IMR-90 (cell line): ENCODE data around the gene APC. TPM values are rescaled to one million over a fixed set of nuclear protein-coding genes. Genes with fewer than 3 reads are reported as not detected.

Source experiments
- ATAC-seq: fragments of 200-7000 bp; cut with Tn5 transposase; 2 replicates; pipeline ENCODE4 v1.9.1; 2020; ENCODE audit warnings: low read depth, mild to moderate bottlenecking, moderate library complexity
- BruUV-seq: library from RNA; stranded (reverse); fragments of 400-500 nt; replicated peaks from 2 replicates; lab custom pipeline; 2021; lab: Mats Ljungman, UMichigan
- CTCF ChIA-PET: fragments of 300-600 bp; formaldehyde crosslinking; extraction: SDS; loops from one replicate; lab custom pipeline; 2021; ENCODE audit warnings: antibody characterized with exemption; lab: Yijun Ruan, JAX
- POLR2A ChIA-PET: fragments of 300-600 bp; sonication (Branson Sonifier 250); formaldehyde crosslinking; loops from one replicate; lab custom pipeline; 2022; ENCODE audit warnings: antibody characterized with exemption; ENCODE audit not compliant: unreplicated experiment; lab: Charles Lee
- DNase-seq: peaks from one replicate; pipeline ENCODE4 v3.0.0; 2013
- H2AFZ ChIP-seq: replicated peaks from 2 replicates; pipeline ENCODE3; 2013; ENCODE audit warnings: low read length, mild to moderate bottlenecking; ENCODE audit not compliant: poor library complexity
- H2AK5ac ChIP-seq: 2 replicates; pipeline ENCODE4 v1.6.1; 2013; ENCODE audit warnings: low read depth, low read length, inconsistent platforms
- H2AK9ac ChIP-seq: replicated peaks from 2 replicates; pipeline ENCODE3; 2013; ENCODE audit warnings: mild to moderate bottlenecking, low read depth, low read length, moderate library complexity; ENCODE audit not compliant: poor library complexity
- H2BK120ac ChIP-seq: 2 replicates; pipeline ENCODE4 v1.6.1; 2013; ENCODE audit warnings: low read depth, low read length, inconsistent platforms
- H2BK15ac ChIP-seq: 3 replicates; pipeline ENCODE4 v1.6.1; 2013; ENCODE audit warnings: low read depth, low read length, inconsistent platforms
- H2BK20ac ChIP-seq: 2 replicates; pipeline ENCODE4 v1.6.1; 2013; ENCODE audit warnings: low read depth, mild to moderate bottlenecking, inconsistent platforms, low read length, moderate library complexity
- H2BK5ac ChIP-seq: 2 replicates; pipeline ENCODE4 v1.6.1; 2013; ENCODE audit warnings: mild to moderate bottlenecking, low read depth, low read length, inconsistent platforms; ENCODE audit not compliant: poor library complexity, severe bottlenecking
- H3K14ac ChIP-seq: replicated peaks from 2 replicates; pipeline ENCODE4 v1.6.1; 2013; ENCODE audit warnings: low read depth, low read length, inconsistent platforms
- H3K18ac ChIP-seq: 2 replicates; pipeline ENCODE4 v1.6.1; 2013; ENCODE audit warnings: low read depth, low read length, control low read depth
- H3K23ac ChIP-seq: 2 replicates; pipeline ENCODE4 v1.6.1; 2013; ENCODE audit warnings: low read depth, low read length, inconsistent platforms
- H3K27ac ChIP-seq: 2 replicates; pipeline ENCODE4 v1.5.1; 2013; ENCODE audit warnings: mild to moderate bottlenecking, control low read depth, low read length; ENCODE audit not compliant: insufficient read depth
- H3K27me3 ChIP-seq: 2 replicates; pipeline ENCODE4 v1.6.1; 2013; ENCODE audit warnings: low read length; ENCODE audit not compliant: control insufficient read depth, insufficient read depth
- H3K36me3 ChIP-seq: 2 replicates; pipeline ENCODE4 v1.6.1; 2013; ENCODE audit warnings: low read length, mixed read lengths; ENCODE audit not compliant: control insufficient read depth, insufficient read depth
- H3K4ac ChIP-seq: 2 replicates; pipeline ENCODE4 v1.6.1; 2013; ENCODE audit warnings: low read depth, low read length, inconsistent platforms
- H3K4me1 ChIP-seq: 2 replicates; pipeline ENCODE4 v1.6.1; 2013; ENCODE audit warnings: low read length, mixed read lengths; ENCODE audit not compliant: control insufficient read depth, insufficient read depth
- H3K4me2 ChIP-seq: 2 replicates; pipeline ENCODE4 v1.6.1; 2013; ENCODE audit warnings: low read depth, mild to moderate bottlenecking, control low read depth, low read length, moderate library complexity
- H3K4me3 ChIP-seq: 2 replicates; pipeline ENCODE4 v1.5.1; 2013; ENCODE audit warnings: low read depth, mild to moderate bottlenecking, control low read depth, low read length, moderate library complexity; ENCODE audit not compliant: insufficient read depth
- H3K56ac ChIP-seq: 2 replicates; pipeline ENCODE4 v1.6.1; 2013; ENCODE audit warnings: low read length, inconsistent platforms; ENCODE audit not compliant: insufficient read depth; ENCODE audit errors: extremely low read depth
- H3K79me1 ChIP-seq, 2 experiments: 2 replicates each; pipeline ENCODE4 v1.6.1; 2013; ENCODE audit warnings: low read length in 2 of 2, inconsistent platforms in 1 of 2, low read depth in 1 of 2
- H3K9ac ChIP-seq: 2 replicates; pipeline ENCODE4 v1.6.1; 2013; ENCODE audit warnings: low read depth, low read length, control low read depth
- H3K9me1 ChIP-seq: 2 replicates; pipeline ENCODE4 v1.6.1; 2013; ENCODE audit warnings: low read length, inconsistent platforms; ENCODE audit not compliant: insufficient read depth
- H3K9me3 ChIP-seq: 2 replicates; pipeline ENCODE4 v1.6.1; 2013; ENCODE audit warnings: low read length; ENCODE audit not compliant: control insufficient read depth, insufficient read depth
- H4K20me1 ChIP-seq: 2 replicates; pipeline ENCODE4 v1.6.1; 2013; ENCODE audit warnings: low read length, inconsistent platforms; ENCODE audit not compliant: insufficient read depth
- H4K5ac ChIP-seq: 2 replicates; pipeline ENCODE4 v1.6.1; 2013; ENCODE audit warnings: mild to moderate bottlenecking, low read depth, low read length, control low read depth
- H4K8ac ChIP-seq, 2 experiments: 2 replicates each; pipeline ENCODE4 v1.6.1; 2013; ENCODE audit warnings: low read depth in 2 of 2, low read length in 2 of 2, control low read depth in 1 of 2, inconsistent platforms in 1 of 2
- H4K91ac ChIP-seq: 2 replicates; pipeline ENCODE4 v1.6.1; 2013; ENCODE audit warnings: low read depth, low read length, inconsistent platforms; ENCODE audit not compliant: insufficient read depth
- CEBPB ChIP-seq: IDR thresholded peaks from 2 replicates; pipeline ENCODE4 v1.6.1; 2012; ENCODE audit warnings: low read depth, low read length, improper control_type of control experiment
- ELK1 ChIP-seq: fragments of 150-350 bp; IDR thresholded peaks from 2 replicates; pipeline ENCODE4 v1.6.1; 2016; ENCODE audit warnings: low read depth, mild to moderate bottlenecking, low read length, moderate library complexity, borderline replicate concordance
- NFE2L2 ChIP-seq: fragments of 150-350 bp; IDR thresholded peaks from 2 replicates; pipeline ENCODE4 v1.6.1; 2016; ENCODE audit warnings: low read depth, mild to moderate bottlenecking, low read length
- POLR2A ChIP-seq: IDR thresholded peaks from 2 replicates; pipeline ENCODE4 v1.6.1; 2012; ENCODE audit warnings: mild to moderate bottlenecking, low read depth, low read length
- dilution Hi-C: fragments of 300-500 bp; cut with HindIII; formaldehyde crosslinking; loops from one replicate; pipeline ENCODE4 v1.14.3; 2018; ENCODE audit warnings: low sequenced_read_pairs; ENCODE audit not compliant: unreplicated experiment
- in situ Hi-C: fragments of 300-500 bp; cut with MboI; formaldehyde crosslinking; loops from 3 replicates; pipeline ENCODE4 v1.14.3; 2019; ENCODE audit warnings: low sequenced_read_pairs, inconsistent platforms, mixed read lengths
- intact Hi-C: fragments of 100-400 bp; cut with micrococcal nuclease; formaldehyde crosslinking; loops from 2 replicates; pipeline ENCODE4 v1.10.0; 2022
- polyA plus RNA-seq, 3 experiments: library from polyadenylated mRNA; depleted of rRNA; stranded (reverse); fragments of >200 nt; gene quantifications; 2 replicates each; pipeline ENCODE4 v1.2.3, GENCODE V29; 2012; ENCODE audit warnings: low replicate concordance in 1 of 3
- total RNA-seq: library from RNA; depleted of rRNA; stranded (reverse); fragments of >200 nt; gene quantifications from 2 replicates; pipeline ENCODE4 v1.2.3, GENCODE V29; 2012

The APC gene
- total and polyA plus RNA-seq, 2 of the 4 experiments (the other 2 are of a cell fraction): 7.3 to 58.4 TPM

- DNase-seq: no peak
- Histone ChIP-seq H4K91ac (no peak overlapping the region), H3K23ac (no peak overlapping the region), H3K9me3 (no peaks in the 10 kb centered on the region), H3K4ac (no peak overlapping the region), H3K4me2 (no peak overlapping the region), H2BK20ac (no peak overlapping the region), H2BK5ac (no peak overlapping the region), H3K27me3 (no peaks in the 10 kb centered on the region), H3K4me3 (no peak overlapping the region), H3K9ac (no peak overlapping the region), H3K27ac (no peak overlapping the region), H2BK15ac (no peak overlapping the region), H3K4me1 (no peaks in the 10 kb centered on the region), H2BK120ac (no peak overlapping the region), H3K36me3 (peaks cover 14% of the 10 kb centered on the region), H3K18ac (no peak overlapping the region), H3K56ac (no peak overlapping the region), H4K8ac (no peak overlapping the region), H3K9me1 (no peaks in the 10 kb centered on the region), H2AK5ac (no peak overlapping the region), H4K20me1 (no peaks in the 10 kb centered on the region), H3K79me1 (no peaks in the 10 kb centered on the region; a peak in 1 of 4 replicates), H3K14ac (no peak overlapping the region), H4K5ac (no peak overlapping the region), H2AK9ac (no peak overlapping the region), H2AFZ (no peak overlapping the region)
- BruUV-seq: no TSS peak
- ChIA-PET POLR2A (no interaction called here), CTCF (no interaction called here)
- in situ Hi-C loops: no loop called here
- dilution Hi-C loops: no loop called here
- intact Hi-C loops: no loop called here
- no peak for TF ChIP-seq POLR2A
- TF ChIP-seq ELK1: no peak
- no peak for TF ChIP-seq NFE2L2
- TF ChIP-seq CEBPB: no peak
- no peak for ATAC-seq
Measured at GRCh38 chr5:112824197-112824596, 86.5 kb downstream of the APC start.
